ENCODE measurements around the gene REG4.

The REG4 gene

GRCh38 chr1:119808972-119809550, 2.2 kb downstream of the REG4 start:
- H3K9ac ChIP-seq (ENCODE audit: low read length) = no peak overlapping the region
- no peak overlapping the region for H3K27ac ChIP-seq (ENCODE audit: low read depth, low read length)
- H3K27me3 ChIP-seq (ENCODE audit: control insufficient read depth, insufficient read depth, low read length) = peaks cover 12% of the 10 kb centered on the region; the same call in 1 of the 2 replicates
- H3K9me3 ChIP-seq (ENCODE audit: control insufficient read depth, insufficient read depth, low read depth, low read length) = no peaks in the 10 kb centered on the region
- no peaks in the 10 kb centered on the region for H3K36me3 ChIP-seq (ENCODE audit: control insufficient read depth, insufficient read depth, low read length)
- H3K4me1 ChIP-seq (ENCODE audit: control insufficient read depth, insufficient read depth, low read length) = no peaks in the 10 kb centered on the region
- no peak overlapping the region for H3K4me3 ChIP-seq (ENCODE audit: low read depth, low read length)

- no peak overlapping the region for H3K9ac ChIP-seq (ENCODE audit: low read length)
- no peak overlapping the region for H3K4me3 ChIP-seq (ENCODE audit: low read depth, low read length)
- H3K36me3 ChIP-seq (ENCODE audit: control insufficient read depth, insufficient read depth, low read length) = no peaks in the 10 kb centered on the region
- H3K27me3 ChIP-seq (ENCODE audit: control insufficient read depth, insufficient read depth, low read length) = peaks cover 12% of the 10 kb centered on the region; the same call in 1 of the 2 replicates
- H3K9me3 ChIP-seq (ENCODE audit: control insufficient read depth, insufficient read depth, low read depth, low read length) = no peaks in the 10 kb centered on the region
- H3K27ac ChIP-seq (ENCODE audit: low read depth, low read length) = no peak overlapping the region
- no peaks in the 10 kb centered on the region for H3K4me1 ChIP-seq (ENCODE audit: control insufficient read depth, insufficient read depth, low read length)
These were observed 2.8 kb downstream of the REG4 start for GRCh38 chr1:119808491-119808890.

GRCh38 chr1:119806489-119806888, 4.8 kb downstream of the REG4 start:
- Histone ChIP-seq H3K9ac (ENCODE audit: low read length) (no peak overlapping the region), H3K27me3 (ENCODE audit: control insufficient read depth, insufficient read depth, low read length) (peaks cover 12% of the 10 kb centered on the region; the same call in 1 of the 2 replicates), H3K36me3 (ENCODE audit: control insufficient read depth, insufficient read depth, low read length) (no peaks in the 10 kb centered on the region), H3K4me1 (ENCODE audit: control insufficient read depth, insufficient read depth, low read length) (no peaks in the 10 kb centered on the region), H3K27ac (ENCODE audit: low read depth, low read length) (no peak overlapping the region), H3K4me3 (ENCODE audit: low read depth, low read length) (no peak overlapping the region), H3K9me3 (ENCODE audit: control insufficient read depth, insufficient read depth, low read depth, low read length) (no peaks in the 10 kb centered on the region)

GRCh38 chr1:119805746-119806145, 5.5 kb downstream of the REG4 start:
- H3K9me3 ChIP-seq (ENCODE audit: control insufficient read depth, insufficient read depth, low read depth, low read length) = no peaks in the 10 kb centered on the region
- H3K4me1 ChIP-seq (ENCODE audit: control insufficient read depth, insufficient read depth, low read length) = no peaks in the 10 kb centered on the region
- H3K36me3 ChIP-seq (ENCODE audit: control insufficient read depth, insufficient read depth, low read length) = no peaks in the 10 kb centered on the region
- H3K4me3 ChIP-seq (ENCODE audit: low read depth, low read length) = no peak overlapping the region
- no peak overlapping the region for H3K27ac ChIP-seq (ENCODE audit: low read depth, low read length)
- peaks cover 12% of the 10 kb centered on the region; the same call in 1 of the 2 replicates for H3K27me3 ChIP-seq (ENCODE audit: control insufficient read depth, insufficient read depth, low read length)
- H3K9ac ChIP-seq (ENCODE audit: low read length) = no peak overlapping the region

GRCh38 chr1:119805247-119805646, 6.0 kb downstream of the REG4 start:
- peaks cover 12% of the 10 kb centered on the region; the same call in 1 of the 2 replicates for H3K27me3 ChIP-seq (ENCODE audit: control insufficient read depth, insufficient read depth, low read length)
- H3K9me3 ChIP-seq (ENCODE audit: control insufficient read depth, insufficient read depth, low read depth, low read length) = no peaks in the 10 kb centered on the region
- H3K4me3 ChIP-seq (ENCODE audit: low read depth, low read length) = no peak overlapping the region
- no peak overlapping the region for H3K27ac ChIP-seq (ENCODE audit: low read depth, low read length)
- no peaks in the 10 kb centered on the region for H3K4me1 ChIP-seq (ENCODE audit: control insufficient read depth, insufficient read depth, low read length)
- no peaks in the 10 kb centered on the region for H3K36me3 ChIP-seq (ENCODE audit: control insufficient read depth, insufficient read depth, low read length)
- H3K9ac ChIP-seq (ENCODE audit: low read length) = no peak overlapping the region

- no peak overlapping the region for H3K4me3 ChIP-seq (ENCODE audit: low read depth, low read length)
- no peaks in the 10 kb centered on the region for H3K9me3 ChIP-seq (ENCODE audit: control insufficient read depth, insufficient read depth, low read depth, low read length)
- no peak overlapping the region for H3K9ac ChIP-seq (ENCODE audit: low read length)
- no peaks in the 10 kb centered on the region for H3K4me1 ChIP-seq (ENCODE audit: control insufficient read depth, insufficient read depth, low read length)
- H3K27ac ChIP-seq (ENCODE audit: low read depth, low read length) = no peak overlapping the region
- H3K36me3 ChIP-seq (ENCODE audit: control insufficient read depth, insufficient read depth, low read length) = no peaks in the 10 kb centered on the region
- no peaks in the 10 kb centered on the region for H3K27me3 ChIP-seq (ENCODE audit: control insufficient read depth, insufficient read depth, low read length)
These were observed 11.6 kb downstream of the REG4 start for GRCh38 chr1:119799599-119800177.

- no peaks in the 10 kb centered on the region for H3K36me3 ChIP-seq (ENCODE audit: control insufficient read depth, insufficient read depth, low read length)
- H3K9me3 ChIP-seq (ENCODE audit: control insufficient read depth, insufficient read depth, low read depth, low read length) = no peaks in the 10 kb centered on the region
- no peak overlapping the region for H3K4me3 ChIP-seq (ENCODE audit: low read depth, low read length)
- no peak overlapping the region for H3K9ac ChIP-seq (ENCODE audit: low read length)
- H3K4me1 ChIP-seq (ENCODE audit: control insufficient read depth, insufficient read depth, low read length) = no peaks in the 10 kb centered on the region
- no peaks in the 10 kb centered on the region for H3K27me3 ChIP-seq (ENCODE audit: control insufficient read depth, insufficient read depth, low read length)
- H3K27ac ChIP-seq (ENCODE audit: low read depth, low read length) = no peak overlapping the region
These were observed 12.3 kb downstream of the REG4 start for GRCh38 chr1:119799003-119799402.

GRCh38 chr1:119797606-119798005, 13.7 kb downstream of the REG4 start:
- Histone ChIP-seq H3K4me1 (ENCODE audit: control insufficient read depth, insufficient read depth, low read length) (no peaks in the 10 kb centered on the region), H3K4me3 (ENCODE audit: low read depth, low read length) (no peak overlapping the region), H3K27me3 (ENCODE audit: control insufficient read depth, insufficient read depth, low read length) (no peaks in the 10 kb centered on the region), H3K9me3 (ENCODE audit: control insufficient read depth, insufficient read depth, low read depth, low read length) (no peaks in the 10 kb centered on the region), H3K36me3 (ENCODE audit: control insufficient read depth, insufficient read depth, low read length) (no peaks in the 10 kb centered on the region), H3K27ac (ENCODE audit: low read depth, low read length) (no peak overlapping the region), H3K9ac (ENCODE audit: low read length) (no peak overlapping the region)

- no peaks in the 10 kb centered on the region for H3K36me3 ChIP-seq (ENCODE audit: control insufficient read depth, insufficient read depth, low read length)
- H3K4me3 ChIP-seq (ENCODE audit: low read depth, low read length) = no peak overlapping the region
- H3K27me3 ChIP-seq (ENCODE audit: control insufficient read depth, insufficient read depth, low read length) = no peaks in the 10 kb centered on the region
- no peak overlapping the region for H3K27ac ChIP-seq (ENCODE audit: low read depth, low read length)
- no peaks in the 10 kb centered on the region for H3K9me3 ChIP-seq (ENCODE audit: control insufficient read depth, insufficient read depth, low read depth, low read length)
- no peak overlapping the region for H3K9ac ChIP-seq (ENCODE audit: low read length)
- H3K4me1 ChIP-seq (ENCODE audit: control insufficient read depth, insufficient read depth, low read length) = no peaks in the 10 kb centered on the region
These were observed 14.1 kb downstream of the REG4 start for GRCh38 chr1:119797162-119797561.

GRCh38 chr1:119795261-119796200, 15.7 kb downstream of the REG4 start:
- Histone ChIP-seq H3K27ac (ENCODE audit: low read depth, low read length) (no peak overlapping the region), H3K9me3 (ENCODE audit: control insufficient read depth, insufficient read depth, low read depth, low read length) (no peaks in the 10 kb centered on the region), H3K4me1 (ENCODE audit: control insufficient read depth, insufficient read depth, low read length) (no peaks in the 10 kb centered on the region), H3K4me3 (ENCODE audit: low read depth, low read length) (no peak overlapping the region), H3K27me3 (ENCODE audit: control insufficient read depth, insufficient read depth, low read length) (no peaks in the 10 kb centered on the region), H3K9ac (ENCODE audit: low read length) (no peak overlapping the region), H3K36me3 (ENCODE audit: control insufficient read depth, insufficient read depth, low read length) (no peaks in the 10 kb centered on the region)

GRCh38 chr1:119794876-119795240, 16.4 kb downstream of the REG4 start:
- no peak overlapping the region for H3K27ac ChIP-seq (ENCODE audit: low read depth, low read length)
- no peaks in the 10 kb centered on the region for H3K4me1 ChIP-seq (ENCODE audit: control insufficient read depth, insufficient read depth, low read length)
- no peaks in the 10 kb centered on the region for H3K27me3 ChIP-seq (ENCODE audit: control insufficient read depth, insufficient read depth, low read length)
- no peak overlapping the region for H3K9ac ChIP-seq (ENCODE audit: low read length)
- H3K4me3 ChIP-seq (ENCODE audit: low read depth, low read length) = no peak overlapping the region
- H3K36me3 ChIP-seq (ENCODE audit: control insufficient read depth, insufficient read depth, low read length) = no peaks in the 10 kb centered on the region
- no peaks in the 10 kb centered on the region for H3K9me3 ChIP-seq (ENCODE audit: control insufficient read depth, insufficient read depth, low read depth, low read length)
